ENCODE measurements around the gene HCFC2.

HCFC2 gene

DNA sequence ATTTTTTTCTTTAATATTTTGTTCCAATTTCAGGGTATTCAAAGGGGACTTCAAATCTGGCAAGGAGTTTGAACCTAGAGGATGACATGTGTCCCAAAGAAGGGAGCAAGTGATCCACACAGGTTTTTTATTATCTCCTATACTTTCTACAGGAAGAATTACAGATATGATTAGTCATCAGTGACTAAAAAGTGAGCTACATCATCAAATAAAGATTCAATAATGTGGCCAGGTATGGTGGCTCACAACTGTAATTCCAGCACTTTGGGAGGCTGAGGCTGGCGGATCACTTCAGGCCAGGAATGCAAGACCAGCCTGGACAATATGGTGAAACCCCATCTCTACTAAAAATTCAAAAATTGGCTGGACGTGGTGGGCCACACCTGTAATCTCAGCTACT is 38.6 kb upstream of the HCFC2 start:
- POLR2A ChIA-PET: no interaction called here
- Histone ChIP-seq H3K9me3 (ENCODE audit: control insufficient read depth, insufficient read depth, low read depth, low read length) (no peaks in the 10 kb centered on the region), H3K27ac (ENCODE audit: extremely low read depth, low read depth, low read length) (no peak overlapping the region), H3K4me3 (ENCODE audit: low read depth, low read length) (no peak overlapping the region), H3K4me1 (ENCODE audit: control insufficient read depth, insufficient read depth, low read length) (no peaks in the 10 kb centered on the region), H3K36me3 (ENCODE audit: control insufficient read depth in 2 of 2, insufficient read depth in 1 of 2, low read length in 2 of 2) (no peaks in the 10 kb centered on the region)
- TF ChIP-seq KLF9 (tag by site-specific recombination; IDR thresholded peaks at IDR 0.05; ENCODE audit: low read depth) (no peak), ZNF792 (tag by site-specific recombination; IDR thresholded peaks at IDR 0.05) (no peak), FEZF1 (tag by site-specific recombination; IDR thresholded peaks at IDR 0.05) (no peak), ZNF626 (tag by site-specific recombination; IDR thresholded peaks at IDR 0.05) (no peak), TCF7L2 (IDR thresholded peaks at IDR 0.05; ENCODE audit: borderline replicate concordance, low read depth, low read length) (no peak), ZSCAN23 (tag by site-specific recombination; IDR thresholded peaks at IDR 0.05) (no peak), ZNF624 (tag by site-specific recombination; IDR thresholded peaks at IDR 0.05) (no peak), YY1 (tag by site-specific recombination; IDR thresholded peaks at IDR 0.05) (no peak), SCRT2 (tag by site-specific recombination; IDR thresholded peaks at IDR 0.05) (no peak), MZF1 (tag by site-specific recombination; IDR thresholded peaks at IDR 0.05; ENCODE audit: borderline replicate concordance) (no peak), ZNF837 (tag by site-specific recombination; IDR thresholded peaks at IDR 0.05) (no peak), ZFP41 (tag by site-specific recombination; IDR thresholded peaks at IDR 0.05; ENCODE audit: borderline replicate concordance) (no peak)
- TF ChIP-seq, protein P1, sequence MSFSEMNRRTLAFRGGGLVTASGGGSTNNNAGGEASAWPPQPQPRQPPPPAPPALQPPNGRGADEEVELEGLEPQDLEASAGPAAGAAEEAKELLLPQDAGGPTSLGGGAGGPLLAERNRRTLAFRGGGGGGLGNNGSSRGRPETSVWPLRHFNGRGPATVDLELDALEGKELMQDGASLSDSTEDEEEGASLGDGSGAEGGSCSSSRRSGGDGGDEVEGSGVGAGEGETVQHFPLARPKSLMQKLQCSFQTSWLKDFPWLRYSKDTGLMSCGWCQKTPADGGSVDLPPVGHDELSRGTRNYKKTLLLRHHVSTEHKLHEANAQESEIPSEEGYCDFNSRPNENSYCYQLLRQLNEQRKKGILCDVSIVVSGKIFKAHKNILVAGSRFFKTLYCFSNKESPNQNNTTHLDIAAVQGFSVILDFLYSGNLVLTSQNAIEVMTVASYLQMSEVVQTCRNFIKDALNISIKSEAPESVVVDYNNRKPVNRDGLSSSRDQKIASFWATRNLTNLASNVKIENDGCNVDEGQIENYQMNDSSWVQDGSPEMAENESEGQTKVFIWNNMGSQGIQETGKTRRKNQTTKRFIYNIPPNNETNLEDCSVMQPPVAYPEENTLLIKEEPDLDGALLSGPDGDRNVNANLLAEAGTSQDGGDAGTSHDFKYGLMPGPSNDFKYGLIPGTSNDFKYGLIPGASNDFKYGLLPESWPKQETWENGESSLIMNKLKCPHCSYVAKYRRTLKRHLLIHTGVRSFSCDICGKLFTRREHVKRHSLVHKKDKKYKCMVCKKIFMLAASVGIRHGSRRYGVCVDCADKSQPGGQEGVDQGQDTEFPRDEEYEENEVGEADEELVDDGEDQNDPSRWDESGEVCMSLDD (tag by site-specific recombination; IDR thresholded peaks at IDR 0.05): no peak
- TF ChIP-seq, protein P2, sequence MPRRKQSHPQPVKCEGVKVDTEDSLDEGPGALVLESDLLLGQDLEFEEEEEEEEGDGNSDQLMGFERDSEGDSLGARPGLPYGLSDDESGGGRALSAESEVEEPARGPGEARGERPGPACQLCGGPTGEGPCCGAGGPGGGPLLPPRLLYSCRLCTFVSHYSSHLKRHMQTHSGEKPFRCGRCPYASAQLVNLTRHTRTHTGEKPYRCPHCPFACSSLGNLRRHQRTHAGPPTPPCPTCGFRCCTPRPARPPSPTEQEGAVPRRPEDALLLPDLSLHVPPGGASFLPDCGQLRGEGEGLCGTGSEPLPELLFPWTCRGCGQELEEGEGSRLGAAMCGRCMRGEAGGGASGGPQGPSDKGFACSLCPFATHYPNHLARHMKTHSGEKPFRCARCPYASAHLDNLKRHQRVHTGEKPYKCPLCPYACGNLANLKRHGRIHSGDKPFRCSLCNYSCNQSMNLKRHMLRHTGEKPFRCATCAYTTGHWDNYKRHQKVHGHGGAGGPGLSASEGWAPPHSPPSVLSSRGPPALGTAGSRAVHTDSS (tag by site-specific recombination; IDR thresholded peaks at IDR 0.05): no peak
- TF ChIP-seq, protein P3, sequence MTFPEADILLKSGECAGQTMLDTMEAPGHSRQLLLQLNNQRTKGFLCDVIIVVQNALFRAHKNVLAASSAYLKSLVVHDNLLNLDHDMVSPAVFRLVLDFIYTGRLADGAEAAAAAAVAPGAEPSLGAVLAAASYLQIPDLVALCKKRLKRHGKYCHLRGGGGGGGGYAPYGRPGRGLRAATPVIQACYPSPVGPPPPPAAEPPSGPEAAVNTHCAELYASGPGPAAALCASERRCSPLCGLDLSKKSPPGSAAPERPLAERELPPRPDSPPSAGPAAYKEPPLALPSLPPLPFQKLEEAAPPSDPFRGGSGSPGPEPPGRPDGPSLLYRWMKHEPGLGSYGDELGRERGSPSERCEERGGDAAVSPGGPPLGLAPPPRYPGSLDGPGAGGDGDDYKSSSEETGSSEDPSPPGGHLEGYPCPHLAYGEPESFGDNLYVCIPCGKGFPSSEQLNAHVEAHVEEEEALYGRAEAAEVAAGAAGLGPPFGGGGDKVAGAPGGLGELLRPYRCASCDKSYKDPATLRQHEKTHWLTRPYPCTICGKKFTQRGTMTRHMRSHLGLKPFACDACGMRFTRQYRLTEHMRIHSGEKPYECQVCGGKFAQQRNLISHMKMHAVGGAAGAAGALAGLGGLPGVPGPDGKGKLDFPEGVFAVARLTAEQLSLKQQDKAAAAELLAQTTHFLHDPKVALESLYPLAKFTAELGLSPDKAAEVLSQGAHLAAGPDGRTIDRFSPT (tag by site-specific recombination; IDR thresholded peaks at IDR 0.05): no peak
- TF ChIP-seq, protein P4, sequence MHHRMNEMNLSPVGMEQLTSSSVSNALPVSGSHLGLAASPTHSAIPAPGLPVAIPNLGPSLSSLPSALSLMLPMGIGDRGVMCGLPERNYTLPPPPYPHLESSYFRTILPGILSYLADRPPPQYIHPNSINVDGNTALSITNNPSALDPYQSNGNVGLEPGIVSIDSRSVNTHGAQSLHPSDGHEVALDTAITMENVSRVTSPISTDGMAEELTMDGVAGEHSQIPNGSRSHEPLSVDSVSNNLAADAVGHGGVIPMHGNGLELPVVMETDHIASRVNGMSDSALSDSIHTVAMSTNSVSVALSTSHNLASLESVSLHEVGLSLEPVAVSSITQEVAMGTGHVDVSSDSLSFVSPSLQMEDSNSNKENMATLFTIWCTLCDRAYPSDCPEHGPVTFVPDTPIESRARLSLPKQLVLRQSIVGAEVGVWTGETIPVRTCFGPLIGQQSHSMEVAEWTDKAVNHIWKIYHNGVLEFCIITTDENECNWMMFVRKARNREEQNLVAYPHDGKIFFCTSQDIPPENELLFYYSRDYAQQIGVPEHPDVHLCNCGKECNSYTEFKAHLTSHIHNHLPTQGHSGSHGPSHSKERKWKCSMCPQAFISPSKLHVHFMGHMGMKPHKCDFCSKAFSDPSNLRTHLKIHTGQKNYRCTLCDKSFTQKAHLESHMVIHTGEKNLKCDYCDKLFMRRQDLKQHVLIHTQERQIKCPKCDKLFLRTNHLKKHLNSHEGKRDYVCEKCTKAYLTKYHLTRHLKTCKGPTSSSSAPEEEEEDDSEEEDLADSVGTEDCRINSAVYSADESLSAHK (tag by site-specific recombination; IDR thresholded peaks at IDR 0.05): no peak
- CTCF ChIA-PET: no interaction called here
